HEK293 (cell line): ENCODE measurements around the gene SHC4.

Source experiments
- CTCF ChIA-PET: fragments of 350-600 bp; formaldehyde crosslinking; extraction: SDS; loops from one replicate; lab custom pipeline; 2021; ENCODE audit warnings: antibody characterized with exemption; lab: Yijun Ruan, JAX
- POLR2A ChIA-PET: fragments of 300-600 bp; formaldehyde crosslinking; extraction: SDS; loops from one replicate; lab custom pipeline; 2020; ENCODE audit warnings: antibody characterized with exemption, inconsistent platforms; lab: Yijun Ruan, JAX
- H3K27ac ChIP-seq: fragments of 200-500 bp; sonication (Bioruptor generic); 2 replicates; pipeline ENCODE4 v1.5.1; 2014; ENCODE audit warnings: low read depth, low read length, control low read depth, inconsistent platforms; ENCODE audit errors: extremely low read depth
- H3K36me3 ChIP-seq, 2 experiments: fragments of 200-500 bp in 1 of 2; sonication (Bioruptor generic) in 1 of 2; 1 replicate in 1 of 2; 2 replicates in 1 of 2; pipeline ENCODE4 v1.5.1; 2014 to 2017; ENCODE audit warnings: inconsistent platforms in 2 of 2, low read length in 2 of 2; ENCODE audit not compliant: control insufficient read depth in 2 of 2, insufficient read depth in 1 of 2
- H3K4me1 ChIP-seq: fragments of 200-500 bp; sonication (Bioruptor generic); 2 replicates; pipeline ENCODE4 v1.5.1; 2014; ENCODE audit warnings: mild to moderate bottlenecking, low read length, inconsistent platforms; ENCODE audit not compliant: control insufficient read depth, insufficient read depth
- H3K4me3 ChIP-seq: 2 replicates; pipeline ENCODE4 v1.5.1; 2011; ENCODE audit warnings: low read depth, mild to moderate bottlenecking, control low read depth, low read length, moderate library complexity
- H3K9me3 ChIP-seq: fragments of 200-500 bp; sonication (Bioruptor generic); 2 replicates; pipeline ENCODE4 v1.5.1; 2014; ENCODE audit warnings: low read depth, low read length, inconsistent platforms; ENCODE audit not compliant: control insufficient read depth, insufficient read depth
- EGR2 ChIP-seq: fragments of 450-650 bp; formaldehyde crosslinking; IDR thresholded peaks from 2 replicates; pipeline ENCODE4 v1.5.1; 2016; ENCODE audit warnings: low read depth, missing biosample characterization, missing genetic modification characterization
- GLI2 ChIP-seq: fragments of 450-650 bp; formaldehyde crosslinking; IDR thresholded peaks from 2 replicates; pipeline ENCODE4; 2017; ENCODE audit warnings: missing biosample characterization, missing genetic modification characterization, low read depth, borderline replicate concordance
- GLIS1 ChIP-seq: fragments of 450-650 bp; formaldehyde crosslinking; IDR thresholded peaks from 2 replicates; pipeline ENCODE4 v1.5.1; 2016; ENCODE audit warnings: missing biosample characterization, missing genetic modification characterization
- PRDM10 ChIP-seq: fragments of 450-650 bp; formaldehyde crosslinking; IDR thresholded peaks from 2 replicates; pipeline ENCODE4 v1.5.1; 2016; ENCODE audit warnings: missing biosample characterization, missing genetic modification characterization
- SALL2 ChIP-seq: fragments of 450-650 bp; formaldehyde crosslinking; IDR thresholded peaks from 2 replicates; pipeline ENCODE4 v1.5.0; 2017; ENCODE audit warnings: missing biosample characterization, mild to moderate bottlenecking, missing genetic modification characterization, borderline replicate concordance
- ZBTB26 ChIP-seq: fragments of 450-650 bp; formaldehyde crosslinking; optimal IDR thresholded peaks from 2 replicates; pipeline ENCODE3; 2016; ENCODE audit warnings: missing biosample characterization, mild to moderate bottlenecking, missing genetic modification characterization
- ZNF112 ChIP-seq: fragments of 450-650 bp; formaldehyde crosslinking; IDR thresholded peaks from 2 replicates; pipeline ENCODE4 v1.5.0; 2017; ENCODE audit warnings: missing biosample characterization, missing genetic modification characterization
- ZNF169 ChIP-seq: fragments of 450-650 bp; formaldehyde crosslinking; IDR thresholded peaks from 2 replicates; pipeline ENCODE4 v1.5.1; 2016; ENCODE audit warnings: missing biosample characterization, missing genetic modification characterization
- ZNF274 ChIP-seq, 2 experiments: fragments of 200-500 bp in 1 of 2; fragments of 450-650 bp in 1 of 2; sonication (Bioruptor generic) in 1 of 2; formaldehyde crosslinking in 1 of 2; IDR thresholded peaks; 2 replicates each; pipeline versions ENCODE4 v1.5.1 to v1.6.1; 2014 to 2016; ENCODE audit warnings: borderline replicate concordance in 1 of 2, inconsistent platforms in 1 of 2, low read length in 1 of 2, missing biosample characterization in 1 of 2, missing genetic modification characterization in 1 of 2
- ZNF449 ChIP-seq: fragments of 450-650 bp; formaldehyde crosslinking; IDR thresholded peaks from 2 replicates; pipeline ENCODE4 v1.5.1; 2017; ENCODE audit warnings: missing biosample characterization, mild to moderate bottlenecking, missing genetic modification characterization, moderate library complexity
- ZNF514 ChIP-seq: fragments of 450-650 bp; formaldehyde crosslinking; IDR thresholded peaks from 2 replicates; pipeline ENCODE4 v1.5.1; 2016; ENCODE audit warnings: missing biosample characterization, missing genetic modification characterization
- ZNF585B ChIP-seq: fragments of 450-650 bp; formaldehyde crosslinking; IDR thresholded peaks from 2 replicates; pipeline ENCODE4 v1.5.1; 2016; ENCODE audit warnings: missing biosample characterization, missing genetic modification characterization
- ZNF654 ChIP-seq: fragments of 450-650 bp; formaldehyde crosslinking; IDR thresholded peaks from 2 replicates; pipeline ENCODE4 v1.5.1; 2016; ENCODE audit warnings: low read depth, missing biosample characterization, missing genetic modification characterization
- ZNF785 ChIP-seq: fragments of 450-650 bp; formaldehyde crosslinking; IDR thresholded peaks from 2 replicates; pipeline ENCODE4 v1.5.1; 2016; ENCODE audit warnings: missing biosample characterization, missing genetic modification characterization

Gene SHC4

GRCh38 chr15:48862705-48863104, 101.0 kb downstream of the SHC4 start (continued):
- no peak for TF ChIP-seq PRDM10
- TF ChIP-seq ZNF274 (IDR thresholded peaks at IDR 0.05; ENCODE audit: low read length): no peak
- TF ChIP-seq ZNF274 (tag by site-specific recombination; IDR thresholded peaks at IDR 0.05; ENCODE audit: borderline replicate concordance): no peak
- no peak for TF ChIP-seq ZNF169 (tag by site-specific recombination)
- no peak for TF ChIP-seq ZNF449 (tag by site-specific recombination)
- no peak for TF ChIP-seq ZNF112
- TF ChIP-seq ZNF785 (tag by site-specific recombination): no peak
- TF ChIP-seq ZBTB26: no peak
- TF ChIP-seq SALL2 (tag by site-specific recombination): no peak
- no peak for TF ChIP-seq GLIS1
- no peak for TF ChIP-seq GLI2 (tag by site-specific recombination)
- no peak for TF ChIP-seq EGR2
- TF ChIP-seq, all 188 proteins: peak for 0

GRCh38 chr15:48861813-48862431, 101.8 kb downstream of the SHC4 start:
- ChIA-PET POLR2A (interaction anchor here (0.6 kb wide), 1 partner anchor 114 kb away, joined by 3 read pairs; no protein-coding TSS in a partner anchor), CTCF (interaction anchor here (0.6 to 3.2 kb wide), 29 partner anchors 10 to 1283 kb away, joined by 3 to 19 read pairs (median 4); partner anchors contain the start of genes EID1, FGF7 and SHC4)
- no peak overlapping the region for H3K4me3 ChIP-seq
- H3K27ac ChIP-seq: no peak overlapping the region
- H3K4me1 ChIP-seq: peaks cover 7% of the 10 kb centered on the region; the same call in 1 of the 2 replicates
- H3K9me3 ChIP-seq: no peaks in the 10 kb centered on the region
- H3K36me3 ChIP-seq: no peaks in the 10 kb centered on the region
- TF ChIP-seq ZNF654 (peak; percentile 74), ZNF585B (tag by site-specific recombination) (no peak)

- POLR2A ChIA-PET: no interaction called here
- H3K4me3 ChIP-seq: no peak overlapping the region
- peaks cover 4% of the 10 kb centered on the region; the same call in 1 of the 2 replicates for H3K4me1 ChIP-seq
- no peak overlapping the region for H3K27ac ChIP-seq
- no peaks in the 10 kb centered on the region for H3K9me3 ChIP-seq
- no peak for TF ChIP-seq ZNF514 (tag by site-specific recombination)
- no peaks in the 10 kb centered on the region for H3K36me3 ChIP-seq
- CTCF ChIA-PET: interaction anchor here (0.7 to 2.3 kb wide), 7 partner anchors 11 to 1514 kb away, joined by 3 to 11 read pairs (median 4); no protein-coding TSS in a partner anchor
Observed at GRCh38 chr15:48859426-48859825, 104.3 kb downstream of the SHC4 start.
